HAP-1 (cell line): ENCODE data around the gene SHROOM3.

ENCODE experiments used
- DNase-seq, 2 experiments: peaks; one replicate each; pipeline ENCODE4 v3.0.0-alpha.2; 2016 to 2020; ENCODE audit warnings: low spot score in 2 of 2
- H3K27me3 ChIP-seq: fragments of 250-450 bp; sonication (Bioruptor Pico); 2 replicates; pipeline ENCODE4 v1.5.1; 2020; ENCODE audit warnings: low read depth, mild to moderate bottlenecking, moderate library complexity
- H3K36me3 ChIP-seq: fragments of 250-450 bp; sonication (Bioruptor Pico); replicated peaks from 2 replicates; pipeline ENCODE4 v1.5.1; 2020; ENCODE audit warnings: mild to moderate bottlenecking
- H3K4me1 ChIP-seq: fragments of 250-450 bp; sonication (Bioruptor Pico); 2 replicates; pipeline ENCODE4 v1.5.1; 2020; ENCODE audit warnings: mild to moderate bottlenecking
- H3K4me3 ChIP-seq: fragments of 250-450 bp; sonication (Bioruptor Pico); 2 replicates; pipeline ENCODE4 v1.5.1; 2020; ENCODE audit warnings: mild to moderate bottlenecking, moderate library complexity
- H3K9me3 ChIP-seq: fragments of 250-450 bp; sonication (Bioruptor Pico); 2 replicates; pipeline ENCODE4 v1.5.1; 2020; ENCODE audit warnings: mild to moderate bottlenecking, moderate library complexity
- in situ Hi-C: fragments of 300-500 bp; cut with MboI; formaldehyde crosslinking; loops from 3 replicates; pipeline ENCODE4 v1.14.3; 2020; ENCODE audit warnings: low sequenced_read_pairs, inconsistent platforms, mixed read lengths

SHROOM3 gene

GRCh38 chr4:76659103-76659490 lies 224.1 kb downstream of the SHROOM3 start:
- in situ Hi-C loops: no loop called here
- Histone ChIP-seq H3K4me3 (no peak overlapping the region), H3K9me3 (no peaks in the 10 kb centered on the region), H3K27me3 (no peaks in the 10 kb centered on the region), H3K36me3 (no peaks in the 10 kb centered on the region), H3K4me1 (no peaks in the 10 kb centered on the region)
- DNase-seq: no peak

DNA sequence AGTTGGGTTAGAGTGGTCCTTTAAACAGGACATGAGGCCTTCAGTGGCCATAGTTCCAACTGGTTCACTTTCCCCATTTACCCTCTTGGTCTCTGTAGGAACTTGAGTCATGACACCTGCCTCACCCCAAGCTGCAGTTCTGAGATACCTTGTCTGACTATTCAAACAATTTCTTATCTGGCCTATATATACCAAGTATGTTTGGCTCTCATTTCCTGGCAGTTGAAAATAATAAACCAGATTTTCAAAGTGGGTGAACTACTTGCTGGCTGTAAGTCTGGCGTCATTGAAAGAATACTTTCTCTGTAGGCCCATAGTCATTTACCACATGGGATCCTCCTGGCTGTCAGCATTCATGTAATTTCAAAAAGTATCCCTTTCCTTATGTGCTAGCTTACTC lies 228.8 kb downstream of the SHROOM3 start:
- H3K4me1 ChIP-seq: no peaks in the 10 kb centered on the region
- in situ Hi-C loops: no loop called here

DNA sequence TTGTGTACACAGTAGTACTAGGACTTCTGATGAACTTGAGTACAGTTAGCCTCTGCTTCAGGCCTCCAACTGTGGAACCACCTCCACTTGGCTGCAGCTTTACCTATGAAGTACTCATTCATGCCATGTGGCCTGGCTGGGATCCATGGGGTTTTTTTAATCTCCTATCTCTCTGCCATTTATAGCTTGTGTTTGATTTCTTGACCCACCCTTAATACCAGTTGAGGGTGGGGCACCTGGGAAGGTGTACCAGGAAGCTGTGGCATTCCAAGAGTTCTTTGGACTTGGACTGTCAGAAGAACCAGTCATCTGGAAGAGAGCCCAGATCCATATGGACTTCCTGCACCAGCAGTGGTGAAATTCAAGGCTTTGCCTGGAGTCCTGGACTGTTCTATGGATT lies 230.1 kb downstream of the SHROOM3 start:
- Histone ChIP-seq H3K36me3 (no peaks in the 10 kb centered on the region; the same call in none of the 2 replicates), H3K27me3 (no peaks in the 10 kb centered on the region), H3K9me3 (no peaks in the 10 kb centered on the region), H3K4me1 (no peaks in the 10 kb centered on the region), H3K4me3 (no peak overlapping the region)
- in situ Hi-C loops: no loop called here
- no peak for DNase-seq

More for the DNA sequence above, 228.8 kb downstream of the SHROOM3 start:
- no peaks in the 10 kb centered on the region for H3K9me3 ChIP-seq
- H3K27me3 ChIP-seq: no peaks in the 10 kb centered on the region
- H3K4me3 ChIP-seq: no peak overlapping the region
- no peak for DNase-seq
- H3K36me3 ChIP-seq: no peaks in the 10 kb centered on the region; the same call in none of the 2 replicates

- no peak for DNase-seq
- in situ Hi-C loops: no loop called here
- Histone ChIP-seq H3K36me3 (no peaks in the 10 kb centered on the region; the same call in none of the 2 replicates), H3K4me1 (no peaks in the 10 kb centered on the region), H3K4me3 (no peak overlapping the region), H3K27me3 (no peaks in the 10 kb centered on the region), H3K9me3 (no peaks in the 10 kb centered on the region)
Measured at GRCh38 chr4:76665721-76666120, 230.7 kb downstream of the SHROOM3 start.

GRCh38 chr4:76666944-76667532 lies 232.0 kb downstream of the SHROOM3 start:
- DNase-seq: no peak
- H3K4me3 ChIP-seq: no peak overlapping the region
- H3K27me3 ChIP-seq: no peaks in the 10 kb centered on the region
- no peaks in the 10 kb centered on the region for H3K9me3 ChIP-seq
- H3K4me1 ChIP-seq: no peaks in the 10 kb centered on the region
- no peaks in the 10 kb centered on the region; the same call in none of the 2 replicates for H3K36me3 ChIP-seq
- in situ Hi-C loops: no loop called here

- in situ Hi-C loops: no loop called here
- Histone ChIP-seq H3K36me3 (no peaks in the 10 kb centered on the region; the same call in none of the 2 replicates), H3K4me1 (no peaks in the 10 kb centered on the region), H3K27me3 (no peaks in the 10 kb centered on the region), H3K4me3 (no peak overlapping the region), H3K9me3 (no peaks in the 10 kb centered on the region)
- DNase-seq: no peak
Measured at GRCh38 chr4:76670631-76671030, 235.6 kb downstream of the SHROOM3 start.

DNA sequence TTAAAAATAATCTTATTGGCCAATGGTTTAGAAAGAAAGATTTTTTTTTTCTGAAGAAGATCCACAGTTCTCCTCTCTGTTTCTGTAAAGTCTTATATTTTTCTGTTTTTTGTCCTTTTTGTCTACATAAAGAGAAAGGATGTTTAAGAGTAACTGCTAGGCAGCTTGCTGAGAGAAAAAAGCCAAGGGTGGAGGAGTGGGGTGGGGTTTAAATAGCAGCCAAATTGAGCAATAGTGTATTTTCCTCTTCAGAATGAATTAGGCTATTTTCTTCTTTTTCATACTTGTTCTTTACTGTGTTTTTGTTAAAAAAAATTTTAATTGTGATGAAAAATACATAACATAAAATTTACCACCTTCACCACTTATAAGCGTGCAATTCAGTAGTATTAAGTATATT lies 238.3 kb downstream of the SHROOM3 start:
- no peak for DNase-seq
- H3K27me3 ChIP-seq: no peaks in the 10 kb centered on the region
- in situ Hi-C loops: no loop called here
- H3K4me3 ChIP-seq: no peak overlapping the region
- no peaks in the 10 kb centered on the region for H3K36me3 ChIP-seq
- H3K4me1 ChIP-seq: no peaks in the 10 kb centered on the region
- no peaks in the 10 kb centered on the region for H3K9me3 ChIP-seq

- Histone ChIP-seq H3K9me3 (no peaks in the 10 kb centered on the region), H3K4me1 (no peaks in the 10 kb centered on the region), H3K27me3 (no peaks in the 10 kb centered on the region), H3K36me3 (no peaks in the 10 kb centered on the region), H3K4me3 (no peak overlapping the region)
- in situ Hi-C loops: no loop called here
- no peak for DNase-seq
Measured at GRCh38 chr4:76674983-76675382, 240.0 kb downstream of the SHROOM3 start.

DNA sequence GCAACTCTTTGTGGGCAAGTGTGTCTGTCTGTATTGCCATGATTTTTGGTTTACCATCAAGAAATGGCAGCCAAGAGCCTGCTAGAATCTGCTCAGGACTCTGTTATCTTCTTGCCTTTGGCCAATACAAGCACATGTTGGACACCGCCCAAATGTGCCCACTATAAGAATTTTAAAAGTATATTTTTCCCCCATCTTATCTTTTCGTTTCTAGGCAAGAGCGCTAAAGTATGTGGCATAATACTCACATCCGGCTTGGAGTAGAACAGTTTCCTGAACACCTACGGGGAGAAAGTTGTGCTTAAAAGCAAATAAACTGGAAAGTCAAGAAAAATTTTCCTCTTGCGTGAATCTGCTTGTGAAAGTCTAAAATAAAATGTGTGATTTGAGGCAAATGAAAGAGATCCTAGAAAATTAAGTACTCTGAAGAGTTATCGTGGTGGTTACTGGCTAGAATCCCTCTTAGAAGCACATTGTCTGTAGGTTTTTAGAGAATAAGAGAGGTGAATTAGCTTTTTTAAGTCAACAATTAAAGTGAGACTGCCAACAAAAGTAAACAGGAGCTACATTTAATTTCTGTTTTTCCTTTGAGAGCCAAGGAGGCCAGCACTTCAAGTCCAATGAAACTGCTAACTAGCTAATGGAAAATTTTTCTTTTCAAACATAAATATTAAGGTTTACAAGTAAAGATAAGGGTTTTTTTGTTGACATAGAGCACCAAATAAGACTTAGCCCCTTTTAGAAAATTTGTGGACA lies 242.7 kb downstream of the SHROOM3 start:
- no peak for DNase-seq
- Histone ChIP-seq H3K27me3 (no peaks in the 10 kb centered on the region), H3K4me3 (no peak overlapping the region), H3K9me3 (no peaks in the 10 kb centered on the region), H3K36me3 (no peaks in the 10 kb centered on the region), H3K4me1 (no peaks in the 10 kb centered on the region)
- in situ Hi-C loops: no loop called here

DNA sequence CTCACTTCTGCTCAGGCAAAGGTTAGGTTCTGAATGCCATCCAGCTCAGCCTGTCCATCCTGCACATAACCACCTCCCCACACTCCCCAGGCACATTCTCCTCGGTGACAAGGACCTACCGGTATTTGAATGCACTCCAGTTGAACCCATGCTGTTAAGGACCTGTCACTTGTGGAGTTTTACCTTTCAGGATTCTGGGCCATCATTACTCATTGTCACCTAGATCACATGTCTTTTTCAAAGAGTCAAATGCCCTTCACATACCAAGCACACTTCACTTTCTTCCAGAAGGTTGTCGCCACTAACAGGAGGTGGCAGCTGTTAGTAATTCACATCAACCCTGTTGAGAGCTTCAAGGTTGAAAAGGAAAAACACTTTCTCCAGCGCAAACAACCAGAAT lies 244.7 kb downstream of the SHROOM3 start:
- Histone ChIP-seq H3K9me3 (no peaks in the 10 kb centered on the region), H3K36me3 (no peaks in the 10 kb centered on the region)
- in situ Hi-C loops: no loop called here

GRCh38 chr4:76680952-76681351 lies 245.9 kb downstream of the SHROOM3 start:
- Histone ChIP-seq H3K9me3 (no peaks in the 10 kb centered on the region), H3K4me1 (no peaks in the 10 kb centered on the region), H3K4me3 (no peak overlapping the region), H3K36me3 (no peaks in the 10 kb centered on the region), H3K27me3 (no peaks in the 10 kb centered on the region)
- no peak for DNase-seq
- in situ Hi-C loops: no loop called here

More for the DNA sequence above, 244.7 kb downstream of the SHROOM3 start:
- H3K4me3 ChIP-seq: no peak overlapping the region
- no peaks in the 10 kb centered on the region for H3K27me3 ChIP-seq
- no peaks in the 10 kb centered on the region for H3K4me1 ChIP-seq
- DNase-seq: no peak

GRCh38 chr4:76681996-76682395 lies 247.0 kb downstream of the SHROOM3 start:
- in situ Hi-C loops: no loop called here
- Histone ChIP-seq H3K9me3 (no peaks in the 10 kb centered on the region), H3K4me3 (no peak overlapping the region), H3K27me3 (no peaks in the 10 kb centered on the region), H3K36me3 (no peaks in the 10 kb centered on the region), H3K4me1 (no peaks in the 10 kb centered on the region)
- DNase-seq: no peak

DNA sequence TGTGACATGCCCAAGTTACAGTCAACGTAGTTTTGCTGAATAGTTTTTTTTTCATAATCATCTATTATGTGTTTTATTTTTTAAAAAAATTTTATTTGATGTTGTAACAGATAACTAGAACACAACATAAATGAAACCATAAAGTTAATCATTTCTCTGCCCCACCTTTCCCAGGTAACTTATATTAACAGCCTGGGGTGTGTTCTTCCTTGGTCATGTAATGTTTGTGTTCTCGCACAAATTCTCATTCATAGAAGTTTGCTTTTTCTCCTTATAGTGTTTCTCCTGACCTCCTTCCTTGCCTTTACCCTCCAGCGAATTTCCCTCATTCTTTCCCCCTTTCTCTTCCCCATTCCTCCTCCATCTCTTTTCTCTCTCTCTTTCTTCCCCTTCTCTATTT lies 248.1 kb downstream of the SHROOM3 start:
- in situ Hi-C loops: no loop called here
- no peaks in the 10 kb centered on the region for H3K9me3 ChIP-seq
- H3K4me1 ChIP-seq: no peaks in the 10 kb centered on the region
- no peak overlapping the region for H3K4me3 ChIP-seq
- no peaks in the 10 kb centered on the region for H3K27me3 ChIP-seq
- H3K36me3 ChIP-seq: no peaks in the 10 kb centered on the region
- no peak for DNase-seq

DNA sequence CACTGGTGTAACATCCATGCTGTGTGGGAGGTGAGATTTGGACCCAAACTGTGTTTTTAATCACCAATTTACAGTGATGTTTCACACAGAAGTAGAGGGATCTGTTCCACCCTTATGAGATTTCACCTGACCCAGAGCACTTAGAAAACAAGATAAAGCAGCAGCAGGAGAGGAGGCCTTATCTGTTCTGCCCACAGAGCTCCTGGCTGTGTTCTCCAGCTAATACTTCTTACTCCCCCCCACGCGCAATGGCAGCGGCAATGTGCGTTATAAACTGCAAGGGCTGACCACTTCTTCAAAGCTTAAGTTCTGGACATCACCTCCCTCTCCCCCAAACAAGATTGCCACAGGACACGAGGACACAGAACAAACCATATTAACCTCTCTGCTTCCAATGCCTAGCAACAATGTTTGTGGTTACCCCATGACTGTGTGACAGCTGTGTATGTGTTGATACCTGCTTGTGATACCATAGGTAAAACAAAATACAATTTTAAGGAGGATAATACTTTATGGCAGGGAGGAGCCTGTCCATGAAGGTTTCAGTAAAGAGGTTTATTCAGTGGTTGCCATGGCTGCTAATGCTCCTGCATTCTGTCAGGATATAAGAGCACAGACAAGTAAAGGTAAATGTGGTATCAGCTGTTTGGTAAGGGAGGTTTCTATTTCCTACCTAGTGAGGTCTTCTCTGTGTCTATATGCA lies 252.9 kb downstream of the SHROOM3 start:
- no peaks in the 10 kb centered on the region for H3K36me3 ChIP-seq
- in situ Hi-C loops: no loop called here
- no peaks in the 10 kb centered on the region for H3K27me3 ChIP-seq
- H3K9me3 ChIP-seq: 0 out of 2 replicates have a peak, but pooled peaks cover 7% of the 10 kb centered on the region
- no peak overlapping the region for H3K4me3 ChIP-seq
- DNase-seq: no peak
- H3K4me1 ChIP-seq: no peaks in the 10 kb centered on the region
